SK-N-SH (cell line): ENCODE results near the gene ASAP2. TPM values are rescaled to one million over a fixed set of nuclear protein-coding genes. Genes with fewer than 3 reads are reported as not detected.
A peak's percentile ranks its signal among the peaks of the same experiment; 100 is the strongest.

ENCODE experiments used
- CTCF ChIA-PET: fragments of 300-600, 350-600 bp; formaldehyde crosslinking; extraction: SDS; loops from one replicate; lab custom pipeline; 2021; lab: Yijun Ruan, JAX
- POLR2A ChIA-PET: fragments of 350-600 bp; sonication (Branson Sonifier 250); formaldehyde crosslinking; extraction: SDS; loops from one replicate; lab custom pipeline; 2020; ENCODE audit warnings: antibody characterized with exemption, inconsistent platforms; lab: Yijun Ruan, JAX
- DNase-seq: peaks from one replicate; pipeline ENCODE4 v3.0.0; 2012
- H2AFZ ChIP-seq: fragments of 200-600 bp; sonication (generic); 2 replicates; pipeline ENCODE4 v1.8.1; 2016; ENCODE audit warnings: antibody characterized with exemption, mild to moderate bottlenecking, low read depth
- H3F3A ChIP-seq: fragments of 200-600 bp; sonication (generic); replicated peaks from 2 replicates; pipeline ENCODE3; 2016; ENCODE audit warnings: antibody characterized with exemption, mild to moderate bottlenecking; ENCODE audit not compliant: insufficient read depth
- H3K27ac ChIP-seq, 2 experiments: fragments of 200-500 bp in 1 of 2; fragments of 200-600 bp in 1 of 2; sonication (Bioruptor generic) in 1 of 2; sonication (generic), shearing (Covaris generic) in 1 of 2; 2 replicates each; pipeline versions ENCODE4 v1.5.1 to v1.6.1; 2014 to 2016; ENCODE audit warnings: low read depth in 2 of 2, inconsistent platforms in 1 of 2, low read length in 1 of 2, mild to moderate bottlenecking in 1 of 2, mixed read lengths in 1 of 2
- H3K27me3 ChIP-seq: fragments of 200-600 bp; sonication (generic), shearing (Covaris generic); 2 replicates; pipeline ENCODE4 v1.6.1; 2016; ENCODE audit warnings: mixed run types; ENCODE audit not compliant: insufficient read depth
- H3K36me3 ChIP-seq, 2 experiments: fragments of 200-500 bp in 1 of 2; fragments of 200-600 bp in 1 of 2; sonication (Bioruptor generic) in 1 of 2; sonication (generic) in 1 of 2; replicated peaks in 1 of 2; 2 replicates each; pipeline versions ENCODE3 to v1.5.1; 2014 to 2016; ENCODE audit warnings: low read length in 1 of 2, mild to moderate bottlenecking in 1 of 2; ENCODE audit not compliant: insufficient read depth in 2 of 2, control insufficient read depth in 1 of 2
- H3K4me1 ChIP-seq, 2 experiments: fragments of 200-500 bp in 1 of 2; fragments of 200-600 bp in 1 of 2; sonication (Bioruptor generic) in 1 of 2; sonication (generic), shearing (Covaris generic) in 1 of 2; 2 replicates each; pipeline versions ENCODE4 v1.5.1 to v1.6.1; 2014 to 2016; ENCODE audit warnings: low read depth in 1 of 2, low read length in 1 of 2, mixed run types in 1 of 2; ENCODE audit not compliant: insufficient read depth in 2 of 2, control insufficient read depth in 1 of 2
- H3K4me2 ChIP-seq: fragments of 200-600 bp; sonication (generic), shearing (Covaris generic); 2 replicates; pipeline ENCODE4 v1.6.1; 2017; ENCODE audit warnings: mixed run types
- H3K4me3 ChIP-seq, 2 experiments: fragments of 200-500 bp in 1 of 2; fragments of 200-600 bp in 1 of 2; sonication (Bioruptor generic) in 1 of 2; sonication (generic), shearing (Covaris generic) in 1 of 2; 2 replicates each; pipeline versions ENCODE4 v1.5.1 to v1.8.1; 2014 to 2016; ENCODE audit warnings: low read depth in 2 of 2, inconsistent platforms in 1 of 2, low read length in 1 of 2, mild to moderate bottlenecking in 1 of 2, mixed read lengths in 1 of 2, moderate library complexity in 1 of 2
- H3K79me2 ChIP-seq: fragments of 200-600 bp; sonication (generic); 2 replicates; pipeline ENCODE4 v1.8.1; 2017; ENCODE audit warnings: mild to moderate bottlenecking; ENCODE audit not compliant: insufficient read depth
- H3K9ac ChIP-seq: fragments of 200-600 bp; sonication (generic); 2 replicates; pipeline ENCODE4 v1.6.1; 2017; ENCODE audit warnings: mixed run types
- H3K9me2 ChIP-seq: fragments of 200-600 bp; sonication (generic); 2 replicates; pipeline ENCODE4 v1.6.1; 2017; ENCODE audit warnings: mixed run types
- H3K9me3 ChIP-seq: fragments of 200-600 bp; sonication (generic); 2 replicates; pipeline ENCODE4 v1.6.1; 2017; ENCODE audit warnings: mixed run types, mild to moderate bottlenecking, moderate library complexity
- H4K20me1 ChIP-seq: fragments of 200-600 bp; sonication (generic); 2 replicates; pipeline ENCODE4 v1.6.1; 2017; ENCODE audit warnings: mild to moderate bottlenecking, mixed run types; ENCODE audit not compliant: insufficient read depth
- EZH2phosphoT487 ChIP-seq: fragments of 200-600 bp; sonication (generic); IDR thresholded peaks from 2 replicates; pipeline ENCODE4 v1.6.1; 2017; ENCODE audit warnings: low read depth, mixed run types, mild to moderate bottlenecking, antibody characterized with exemption, moderate library complexity, borderline replicate concordance
- FOSL2 ChIP-seq: IDR thresholded peaks from 2 replicates; pipeline ENCODE4 v1.4.0; 2012; ENCODE audit warnings: low read depth, mild to moderate bottlenecking, moderate library complexity, borderline replicate concordance
- GABPA ChIP-seq: IDR thresholded peaks from 2 replicates; pipeline ENCODE4 v1.4.0; 2012; ENCODE audit warnings: low read depth, mild to moderate bottlenecking
- JUND ChIP-seq: IDR thresholded peaks from 2 replicates; pipeline ENCODE4 v1.4.0; 2012
- NFIC ChIP-seq: IDR thresholded peaks from 2 replicates; pipeline ENCODE4 v1.4.0; 2012; ENCODE audit warnings: borderline replicate concordance
- POLR2AphosphoS5 ChIP-seq: IDR thresholded peaks from 2 replicates; pipeline ENCODE4 v1.6.1; 2012; ENCODE audit warnings: low read depth, low read length
- RFX5 ChIP-seq: IDR thresholded peaks from 2 replicates; pipeline ENCODE4 v1.6.1; 2012; ENCODE audit warnings: mild to moderate bottlenecking, improper control_type of control experiment, low read length
- YY1 ChIP-seq: IDR thresholded peaks from 2 replicates; pipeline ENCODE4 v1.4.0; 2012; ENCODE audit warnings: low read depth, mild to moderate bottlenecking
- whole genome bisulfite sequencing: methylation state at CpG from one replicate; pipeline ENCODE4 v1.1.6; 2017; ENCODE audit warnings: low lambda C conversion rate; 5-methylcytosine and 5-hydroxymethylcytosine counted together
- polyA plus RNA-seq, 3 experiments: library from polyadenylated mRNA; depleted of rRNA; stranded (reverse); fragments of >200 nt; gene quantifications; 2 replicates each; pipeline ENCODE4 v1.2.3, GENCODE V29; 2012
- TF ChIP-seq, protein P1 (sequence below): IDR thresholded peaks from 2 replicates; pipeline ENCODE4 v1.4.0; 2012; ENCODE audit warnings: low read depth
- TF ChIP-seq, protein P2 (sequence below): IDR thresholded peaks from 2 replicates; pipeline ENCODE4; 2012
- TF ChIP-seq, protein P3 (sequence below): fragments of 200-600 bp; sonication (generic); IDR thresholded peaks from 2 replicates; pipeline ENCODE4 v1.6.1; 2017; ENCODE audit warnings: antibody characterized with exemption, mild to moderate bottlenecking, moderate library complexity

ASAP2 gene
- polyA plus RNA-seq, 1 of the 3 experiments (the other 2 are of a cell fraction) = 37.9 TPM

DNA sequence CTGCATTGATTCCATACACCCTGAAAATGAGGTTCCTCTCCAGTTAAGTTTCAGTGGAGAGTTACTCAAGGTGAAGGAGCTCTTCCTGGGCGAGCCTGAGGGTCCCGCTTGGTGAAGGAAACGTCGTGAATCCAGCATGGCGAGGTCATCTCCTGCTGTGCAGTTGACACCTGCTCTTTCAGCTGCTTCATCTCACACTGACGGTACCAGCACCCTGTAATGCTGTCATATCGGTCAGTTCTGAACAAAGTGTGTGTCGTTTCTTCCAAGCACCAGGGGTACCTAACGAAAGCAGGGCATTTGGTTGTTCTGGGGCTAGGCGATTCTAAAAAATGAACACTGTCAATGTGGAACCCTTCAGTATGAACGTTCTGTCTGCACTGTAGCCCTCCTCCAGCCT lies 164.1 kb downstream of the ASAP2 start:
- Histone ChIP-seq H3K36me3 (peaks cover 57 to 80% of the 10 kb centered on the region in 2 experiments), H3K9ac (no peak overlapping the region)

DNA sequence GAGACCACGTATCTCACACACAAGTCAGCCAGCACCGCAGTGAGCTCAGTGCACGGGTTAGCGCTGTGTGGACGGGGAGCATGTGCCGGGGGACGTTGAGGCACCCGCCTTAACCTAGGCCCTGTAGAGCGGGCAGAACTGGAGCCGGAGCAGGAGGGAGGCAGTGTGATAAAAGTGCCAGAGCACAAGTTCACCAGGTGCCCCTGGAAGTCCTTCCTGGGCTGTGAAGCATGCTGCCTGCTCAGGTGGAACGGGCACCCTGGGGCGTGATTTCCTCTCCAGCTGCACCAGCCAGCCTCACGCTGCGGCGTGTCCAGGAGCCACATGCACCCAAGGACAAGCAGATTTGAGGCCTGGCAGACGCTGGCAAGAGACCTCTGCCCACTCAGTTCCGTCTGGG lies 166.4 kb downstream of the ASAP2 start:
- H3K4me3 ChIP-seq = no peak overlapping the region
- no peak overlapping the region for H3K9ac ChIP-seq
- no peaks in the 10 kb centered on the region for H3K9me2 ChIP-seq
- WGBS = 98% methylated on average over 10 of the region's 17 CpGs
- no peak overlapping the region for H3K4me2 ChIP-seq
- no peaks in the 10 kb centered on the region for H4K20me1 ChIP-seq
- ChIA-PET CTCF (interaction anchor here (1.1 to 2.1 kb wide), 3 partner anchors 9 to 231 kb away, joined by 3 to 12 read pairs (median 4); no protein-coding TSS in a partner anchor), POLR2A (no interaction called here)
- H3K4me1 ChIP-seq = peaks cover 0 to 22% of the 10 kb centered on the region in 2 experiments; a peak in 3 of 4 replicates
- no peaks in the 10 kb centered on the region for H3K27me3 ChIP-seq
- no peak overlapping the region; a peak in 1 of 4 replicates for H3K27ac ChIP-seq
- no peaks in the 10 kb centered on the region for H3K9me3 ChIP-seq
- peaks cover 9% of the 10 kb centered on the region for H3F3A ChIP-seq
- no peak for DNase-seq
- H3K79me2 ChIP-seq = peaks cover 5% of the 10 kb centered on the region; the same call in 1 of the 2 replicates
- no peak overlapping the region for H2AFZ ChIP-seq
- TF ChIP-seq, protein P1, sequence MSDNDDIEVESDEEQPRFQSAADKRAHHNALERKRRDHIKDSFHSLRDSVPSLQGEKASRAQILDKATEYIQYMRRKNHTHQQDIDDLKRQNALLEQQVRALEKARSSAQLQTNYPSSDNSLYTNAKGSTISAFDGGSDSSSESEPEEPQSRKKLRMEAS = no peak
- TF ChIP-seq NFIC (no peak), FOSL2 (no peak), JUND (no peak), GABPA (no peak)
- H3K36me3 ChIP-seq = peaks cover 50 to 78% of the 10 kb centered on the region in 2 experiments

More for the DNA sequence above, 164.1 kb downstream of the ASAP2 start:
- TF ChIP-seq POLR2AphosphoS5 = peak; percentile 10; the same call in 1 of the 2 replicates
- TF ChIP-seq YY1 = no peak
- TF ChIP-seq RFX5 = no peak
- no peak overlapping the region for H3K4me3 ChIP-seq
- H3K9me3 ChIP-seq = no peaks in the 10 kb centered on the region
- ChIA-PET POLR2A (no interaction called here), CTCF (interaction anchor here (0.6 to 2.7 kb wide), 33 partner anchors 9 to 257 kb away, joined by 3 to 51 read pairs (median 4); partner anchors contain the start of gene ASAP2)
- H3K4me2 ChIP-seq = no peak overlapping the region
- WGBS = 90% methylated on average over 11 of the region's 11 CpGs
- H3K9me2 ChIP-seq = no peaks in the 10 kb centered on the region
- no peak for DNase-seq
- H3K27me3 ChIP-seq = no peaks in the 10 kb centered on the region
- no peaks in the 10 kb centered on the region for H4K20me1 ChIP-seq
- H3F3A ChIP-seq = no peaks in the 10 kb centered on the region
- H2AFZ ChIP-seq = no peak overlapping the region
- peaks cover 5% of the 10 kb centered on the region; the same call in 1 of the 2 replicates for H3K79me2 ChIP-seq
- H3K27ac ChIP-seq = peak overlapping the region in 1 of 2 experiments; percentile 21; a peak in 2 of 4 replicates
- H3K4me1 ChIP-seq = peaks cover 0 to 12% of the 10 kb centered on the region in 2 experiments; a peak in 2 of 4 replicates

DNA sequence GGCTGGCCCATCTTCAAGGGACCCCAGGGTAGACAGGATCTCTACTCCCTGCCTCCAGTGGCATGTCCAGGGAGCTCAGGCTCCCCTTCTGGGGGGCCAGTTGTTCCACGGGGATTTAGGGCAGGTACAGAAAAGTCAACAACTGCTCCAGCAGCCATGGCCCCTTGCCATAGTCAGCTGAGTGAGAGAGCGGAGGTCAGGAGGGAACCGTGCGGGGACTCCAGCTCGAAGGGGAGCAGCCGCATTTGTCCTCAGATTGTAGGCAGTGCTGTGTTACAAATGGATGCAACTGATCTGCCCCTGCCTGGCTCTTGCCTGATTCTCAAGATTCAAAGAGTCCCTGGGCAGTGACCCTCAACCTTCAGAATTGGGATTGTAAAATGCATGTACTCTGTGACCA lies 166.9 kb downstream of the ASAP2 start:
- POLR2A ChIA-PET = no interaction called here
- Histone ChIP-seq H3K4me3 (no peak overlapping the region), H3K9me2 (no peaks in the 10 kb centered on the region), H4K20me1 (no peaks in the 10 kb centered on the region), H3F3A (peaks cover 11% of the 10 kb centered on the region), H3K4me2 (no peak overlapping the region), H3K9ac (no peak overlapping the region), H2AFZ (no peak overlapping the region), H3K27ac (no peak overlapping the region), H3K36me3 (peaks cover 47 to 74% of the 10 kb centered on the region in 2 experiments), H3K79me2 (peaks cover 5% of the 10 kb centered on the region; the same call in 1 of the 2 replicates), H3K27me3 (no peaks in the 10 kb centered on the region), H3K4me1 (peaks cover 0 to 27% of the 10 kb centered on the region in 2 experiments; a peak in 3 of 4 replicates), H3K9me3 (no peaks in the 10 kb centered on the region)
- no peak for TF ChIP-seq EZH2phosphoT487
- TF ChIP-seq, protein P2, sequence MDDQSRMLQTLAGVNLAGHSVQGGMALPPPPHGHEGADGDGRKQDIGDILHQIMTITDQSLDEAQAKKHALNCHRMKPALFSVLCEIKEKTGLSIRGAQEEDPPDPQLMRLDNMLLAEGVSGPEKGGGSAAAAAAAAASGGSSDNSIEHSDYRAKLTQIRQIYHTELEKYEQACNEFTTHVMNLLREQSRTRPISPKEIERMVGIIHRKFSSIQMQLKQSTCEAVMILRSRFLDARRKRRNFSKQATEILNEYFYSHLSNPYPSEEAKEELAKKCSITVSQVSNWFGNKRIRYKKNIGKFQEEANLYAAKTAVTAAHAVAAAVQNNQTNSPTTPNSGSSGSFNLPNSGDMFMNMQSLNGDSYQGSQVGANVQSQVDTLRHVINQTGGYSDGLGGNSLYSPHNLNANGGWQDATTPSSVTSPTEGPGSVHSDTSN = no peak
- TF ChIP-seq, protein P3, sequence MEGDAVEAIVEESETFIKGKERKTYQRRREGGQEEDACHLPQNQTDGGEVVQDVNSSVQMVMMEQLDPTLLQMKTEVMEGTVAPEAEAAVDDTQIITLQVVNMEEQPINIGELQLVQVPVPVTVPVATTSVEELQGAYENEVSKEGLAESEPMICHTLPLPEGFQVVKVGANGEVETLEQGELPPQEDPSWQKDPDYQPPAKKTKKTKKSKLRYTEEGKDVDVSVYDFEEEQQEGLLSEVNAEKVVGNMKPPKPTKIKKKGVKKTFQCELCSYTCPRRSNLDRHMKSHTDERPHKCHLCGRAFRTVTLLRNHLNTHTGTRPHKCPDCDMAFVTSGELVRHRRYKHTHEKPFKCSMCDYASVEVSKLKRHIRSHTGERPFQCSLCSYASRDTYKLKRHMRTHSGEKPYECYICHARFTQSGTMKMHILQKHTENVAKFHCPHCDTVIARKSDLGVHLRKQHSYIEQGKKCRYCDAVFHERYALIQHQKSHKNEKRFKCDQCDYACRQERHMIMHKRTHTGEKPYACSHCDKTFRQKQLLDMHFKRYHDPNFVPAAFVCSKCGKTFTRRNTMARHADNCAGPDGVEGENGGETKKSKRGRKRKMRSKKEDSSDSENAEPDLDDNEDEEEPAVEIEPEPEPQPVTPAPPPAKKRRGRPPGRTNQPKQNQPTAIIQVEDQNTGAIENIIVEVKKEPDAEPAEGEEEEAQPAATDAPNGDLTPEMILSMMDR = no peak
- no peak for TF ChIP-seq GABPA
- TF ChIP-seq FOSL2 = no peak
- 95% methylated on average over 6 of the region's 6 CpGs for WGBS
- no peak for DNase-seq
- CTCF ChIA-PET = interaction anchor here (1.1 to 1.5 kb wide), 2 partner anchors 9 to 231 kb away, joined by 3 to 4 read pairs; no protein-coding TSS in a partner anchor
